K562 (cell line): ENCODE data around the gene MYL3. TPM values are rescaled to one million over a fixed set of nuclear protein-coding genes. Genes with fewer than 3 reads are reported as not detected.

Experiments
- ATAC-seq: fragments of 200-7000 bp; cut with Tn5 transposase; 3 replicates; pipeline ENCODE4 v1.9.1; 2020; ENCODE audit warnings: moderate library complexity
- BruUV-seq: library from RNA; stranded (reverse); fragments of 400-500 nt; replicated peaks from 2 replicates; lab custom pipeline; 2021; lab: Mats Ljungman, UMichigan
- CTCF ChIA-PET: fragments of 300-600 bp; formaldehyde crosslinking; extraction: SDS; loops from one replicate; lab custom pipeline; 2021; ENCODE audit warnings: low intra/inter-chr PET ratio; lab: Yijun Ruan, JAX
- POLR2A ChIA-PET: fragments of 300-600, 350-650 bp; sonication (Branson Sonifier 250); formaldehyde crosslinking; extraction: SDS; loops from one replicate; lab custom pipeline; 2021; ENCODE audit warnings: antibody characterized with exemption, inconsistent platforms; lab: Yijun Ruan, JAX
- DNase-seq, 4 experiments: peaks; one replicate each; pipeline versions ENCODE4 v3.0.0 to v3.0.0-alpha.2; 2011 to 2018; ENCODE audit warnings: low spot score in 3 of 4, mixed read lengths in 3 of 4; ENCODE audit errors: extremely low read depth in 1 of 4
- FAIRE-seq: peaks from 2 replicates; lab custom pipeline; 2011; peaks lifted over from hg19 to GRCh38; lab: Jason Lieb, UNC
- H2AFZ ChIP-seq: 2 replicates; pipeline ENCODE4 v1.6.0; 2011; ENCODE audit warnings: low read depth, low read length, control low read depth, inconsistent platforms
- H3K27ac ChIP-seq: fragments of 200-600 bp; 3 replicates; pipeline ENCODE4 v1.8.0; 2011; ENCODE audit warnings: low read depth, mild to moderate bottlenecking, control low read depth, inconsistent platforms, low read length, moderate library complexity, mixed read lengths; ENCODE audit errors: extremely low read depth
- H3K27me3 ChIP-seq, 2 experiments: fragments of 300-600 bp in 1 of 2; 2 replicates in 1 of 2; 3 replicates in 1 of 2; pipeline versions ENCODE4 v1.6.0 to v1.8.0; 2011; ENCODE audit warnings: inconsistent platforms in 2 of 2, low read length in 2 of 2, mild to moderate bottlenecking in 1 of 2, mixed read lengths in 1 of 2, moderate library complexity in 1 of 2; ENCODE audit not compliant: control insufficient read depth in 2 of 2, insufficient read depth in 2 of 2
- H3K36me3 ChIP-seq: fragments of 300-600 bp; 3 replicates; pipeline ENCODE4 v1.8.0; 2011; ENCODE audit warnings: mild to moderate bottlenecking, low read length, inconsistent platforms; ENCODE audit not compliant: control insufficient read depth, insufficient read depth
- H3K4me1 ChIP-seq, 2 experiments: fragments of 200-600 bp in 1 of 2; replicated peaks in 1 of 2; 2 replicates in 1 of 2; 3 replicates in 1 of 2; pipeline versions ENCODE4 v1.5.1 to v1.8.0; 2011; ENCODE audit warnings: inconsistent platforms in 2 of 2, low read length in 2 of 2, mild to moderate bottlenecking in 1 of 2, mixed read lengths in 1 of 2, moderate library complexity in 1 of 2; ENCODE audit not compliant: control insufficient read depth in 2 of 2, insufficient read depth in 2 of 2
- H3K4me2 ChIP-seq: 2 replicates; pipeline ENCODE4 v1.6.1; 2011; ENCODE audit warnings: low read length, control low read depth, inconsistent platforms, mixed read lengths; ENCODE audit not compliant: insufficient read depth
- H3K4me3 ChIP-seq: fragments of 200-600 bp; sonication (generic), shearing (Covaris generic); 2 replicates; pipeline ENCODE4 v1.5.1; 2016; ENCODE audit warnings: control low read depth, inconsistent platforms
- H3K79me2 ChIP-seq: fragments of 200-600 bp; 3 replicates; pipeline ENCODE4 v1.8.0; 2011; ENCODE audit warnings: low read length, inconsistent platforms; ENCODE audit not compliant: control insufficient read depth, insufficient read depth
- H3K9ac ChIP-seq, 2 experiments: 2 replicates each; pipeline versions ENCODE4 v1.6.0 to v1.6.1; 2011; ENCODE audit warnings: low read depth in 2 of 2, low read length in 2 of 2, control low read depth in 1 of 2, inconsistent platforms in 1 of 2, mild to moderate bottlenecking in 1 of 2, mixed read lengths in 1 of 2; ENCODE audit not compliant: insufficient read depth in 1 of 2
- H3K9me1 ChIP-seq: one replicate; pipeline ENCODE4 v1.6.0; 2011; ENCODE audit warnings: inconsistent platforms, mild to moderate bottlenecking, low read length, moderate library complexity; ENCODE audit not compliant: control insufficient read depth, insufficient read depth
- H3K9me3 ChIP-seq: replicated peaks from 2 replicates; pipeline ENCODE4 v1.5.1; 2011; ENCODE audit warnings: low read depth, low read length, inconsistent platforms; ENCODE audit not compliant: control insufficient read depth, insufficient read depth
- H4K20me1 ChIP-seq: replicated peaks from 2 replicates; pipeline ENCODE4 v1.6.1; 2011; ENCODE audit warnings: low read length, inconsistent platforms, mixed read lengths; ENCODE audit not compliant: control insufficient read depth, insufficient read depth
- HMG20A ChIP-seq: fragments of 450-650 bp; formaldehyde crosslinking; conservative IDR thresholded peaks from 2 replicates; pipeline ENCODE4 v1.4.0; 2020; ENCODE audit warnings: mild to moderate bottlenecking, mixed read lengths
- MED1 ChIP-seq: sonication (generic); formaldehyde crosslinking; IDR thresholded peaks from 2 replicates; pipeline ENCODE4 v1.8.1; 2023; ENCODE audit warnings: missing genetic modification reagents, borderline replicate concordance
- NCOA6 ChIP-seq: fragments of 450-650 bp; IDR thresholded peaks from 2 replicates; pipeline ENCODE4 v1.6.1; 2017; ENCODE audit warnings: mild to moderate bottlenecking
- RHOXF2B ChIP-seq: fragments of 250-450 bp; sonication (Bioruptor Pico); conservative IDR thresholded peaks from 2 replicates; pipeline ENCODE4 v1.5.1; 2021
- SNIP1 ChIP-seq: fragments of 450-650 bp; IDR thresholded peaks from 2 replicates; pipeline ENCODE4 v1.7.1; 2017; ENCODE audit warnings: low read depth, mild to moderate bottlenecking
- SREBF1 ChIP-seq: fragments of 150-350 bp; IDR thresholded peaks from 2 replicates; pipeline ENCODE4 v1.6.1; 2014; ENCODE audit warnings: antibody characterized with exemption, low read depth, low read length, borderline replicate concordance
- ZKSCAN1 ChIP-seq: fragments of 150-350 bp; IDR thresholded peaks from 2 replicates; pipeline ENCODE4 v1.6.1; 2016; ENCODE audit warnings: low read depth, low read length
- ZNF384 ChIP-seq: IDR thresholded peaks from 2 replicates; pipeline ENCODE4 v1.6.1; 2012; ENCODE audit warnings: low read depth, low read length, improper control_type of control experiment
- WGBS: fragments of 100-300 bp; shearing (Covaris generic); methylation state at CpG from one replicate; pipeline ENCODE4 v1.1.6; 2016; ENCODE audit warnings: low coverage, mixed read lengths; ENCODE audit not compliant: insufficient coverage; ENCODE audit errors: missing lambda C conversion rate; 5-methylcytosine and 5-hydroxymethylcytosine counted together
- in situ Hi-C: fragments of 300-500 bp; cut with MboI; formaldehyde crosslinking; loops from 4 replicates; pipeline ENCODE4 v1.15.0; 2018; ENCODE audit warnings: inconsistent platforms, mixed read lengths
- intact Hi-C: fragments of 100-400 bp; cut with micrococcal nuclease; formaldehyde crosslinking; loops from 2 replicates; pipeline ENCODE4 v1.14.2; 2022
- polyA plus RNA-seq, 8 experiments: library from polyadenylated mRNA; depleted of rRNA in 4 of 8; stranded (reverse) in 5 of 8; unstranded in 3 of 8; fragments of >200 nt; fragmentation: Nextera tagmentation in 2 of 8; fragmentation: Illumina TruSeq in 1 of 8; extraction: Ambion mirVana in 2 of 8; extraction: Trizol in 1 of 8; gene quantifications; 2 replicates each; pipeline versions ENCODE4 v1.2.1 to v1.2.3, GENCODE V29; 2011 to 2014; ENCODE audit warnings: inconsistent platforms in 1 of 8, missing spikeins in 1 of 8
- total RNA-seq, 7 experiments: library from RNA; depleted of rRNA in 6 of 7; stranded (reverse); fragments of >200 nt in 6 of 7; fragmentation: Illumina TruSeq in 2 of 7; extraction: Trizol in 2 of 7; gene quantifications; 2 replicates each; pipeline versions ENCODE4 v1.2.1 to v1.2.3, GENCODE V29; 2011 to 2021; ENCODE audit warnings: low replicate concordance in 1 of 7
- TF ChIP-seq, protein P1 (sequence below): fragments of 450-650 bp; IDR thresholded peaks from 2 replicates; pipeline ENCODE4 v1.6.1; 2016; ENCODE audit warnings: missing biosample characterization, missing genetic modification characterization
- TF ChIP-seq, protein P2 (sequence below), 2 experiments: fragments of 450-650 bp in 1 of 2; sonication (generic) in 1 of 2; formaldehyde crosslinking; conservative IDR thresholded peaks; 2 replicates each; pipeline versions ENCODE4 v1.4.0 to v1.8.1; 2020 to 2022; ENCODE audit warnings: mild to moderate bottlenecking in 1 of 2, missing genetic modification reagents in 1 of 2

Gene MYL3
- total and polyA plus RNA-seq, 9 of the 15 experiments (the other 6 are each of a cell fraction or from before 2014, with no cell fraction given), result 0.14 to 0.45 TPM; not detected in 7

DNA sequence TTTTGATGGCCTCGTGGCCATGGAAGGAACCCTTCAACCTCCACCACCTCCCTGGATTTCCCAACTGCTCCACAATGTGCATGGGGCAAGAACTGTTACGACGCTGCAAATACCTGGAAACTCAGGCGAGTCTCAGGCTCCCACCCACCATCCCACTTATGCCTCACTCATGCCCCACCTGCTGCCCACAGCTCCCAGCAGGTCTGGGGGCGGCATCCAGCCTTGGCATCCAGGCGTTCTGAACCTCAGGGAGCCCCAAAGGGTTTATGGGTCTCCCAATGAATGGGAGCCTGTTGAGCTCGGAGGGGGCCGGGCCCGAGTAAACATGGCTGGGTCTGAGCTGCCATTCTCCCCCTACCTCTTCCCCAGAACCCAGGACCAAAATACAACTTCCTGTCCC, 12.3 kb upstream of the MYL3 start:
- no TSS peak for BruUV-seq
- Histone ChIP-seq H3K4me2 (no peak overlapping the region), H3K4me1 (peaks cover 0 to 4% of the 10 kb centered on the region in 2 experiments; a peak in 1 of 5 replicates), H3K9me3 (no peaks in the 10 kb centered on the region), H3K27ac (no peak overlapping the region), H3K9ac (no peak overlapping the region), H3K4me3 (no peak overlapping the region), H3K79me2 (no peaks in the 10 kb centered on the region), H2AFZ (no peak overlapping the region), H3K9me1 (no peaks in the 10 kb centered on the region), H3K27me3 (peaks cover 24 to 71% of the 10 kb centered on the region in 2 experiments), H3K36me3 (no peaks in the 10 kb centered on the region), H4K20me1 (peaks cover 19% of the 10 kb centered on the region)
- intact Hi-C loops (no loop called here), in situ Hi-C loops (no loop called here)
- DNase-seq, result no peak
- CTCF ChIA-PET, result no interaction called here
- no peak for ATAC-seq
- 11% methylated on average over 9 of the region's 9 CpGs for WGBS
- POLR2A ChIA-PET, result interaction anchor here (1.0 kb wide), 1 partner anchor 13 kb away, joined by 5 read pairs; no protein-coding TSS in a partner anchor
- no peak for FAIRE-seq
- no peak for TF ChIP-seq MED1 (CRISPR knock-in tag)
- TF ChIP-seq RHOXF2B, result no peak
- no peak for TF ChIP-seq ZNF384
- no peak for TF ChIP-seq SREBF1
- TF ChIP-seq NCOA6, result no peak
- TF ChIP-seq ZKSCAN1, result no peak
- TF ChIP-seq, protein P1, sequence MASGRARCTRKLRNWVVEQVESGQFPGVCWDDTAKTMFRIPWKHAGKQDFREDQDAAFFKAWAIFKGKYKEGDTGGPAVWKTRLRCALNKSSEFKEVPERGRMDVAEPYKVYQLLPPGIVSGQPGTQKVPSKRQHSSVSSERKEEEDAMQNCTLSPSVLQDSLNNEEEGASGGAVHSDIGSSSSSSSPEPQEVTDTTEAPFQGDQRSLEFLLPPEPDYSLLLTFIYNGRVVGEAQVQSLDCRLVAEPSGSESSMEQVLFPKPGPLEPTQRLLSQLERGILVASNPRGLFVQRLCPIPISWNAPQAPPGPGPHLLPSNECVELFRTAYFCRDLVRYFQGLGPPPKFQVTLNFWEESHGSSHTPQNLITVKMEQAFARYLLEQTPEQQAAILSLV, result no peak
- TF ChIP-seq SNIP1, result no peak
- TF ChIP-seq HMG20A, result no peak
- TF ChIP-seq, protein P2, sequence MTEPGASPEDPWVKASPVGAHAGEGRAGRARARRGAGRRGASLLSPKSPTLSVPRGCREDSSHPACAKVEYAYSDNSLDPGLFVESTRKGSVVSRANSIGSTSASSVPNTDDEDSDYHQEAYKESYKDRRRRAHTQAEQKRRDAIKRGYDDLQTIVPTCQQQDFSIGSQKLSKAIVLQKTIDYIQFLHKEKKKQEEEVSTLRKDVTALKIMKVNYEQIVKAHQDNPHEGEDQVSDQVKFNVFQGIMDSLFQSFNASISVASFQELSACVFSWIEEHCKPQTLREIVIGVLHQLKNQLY (CRISPR knock-in tag; conservative IDR thresholded peaks at IDR 0.05), result no peak
